Measurements from ENCODE around the gene ADARB1. TPM values are rescaled to one million over a fixed set of nuclear protein-coding genes. Genes with fewer than 3 reads are reported as not detected.
A peak's percentile ranks its signal among the peaks of the same experiment; 100 is the strongest.

The ADARB1 gene
- total and polyA plus RNA-seq, 8 donors = 3.2 to 33.9 (median 9.4) TPM

GRCh38 chr21:45033791-45034555 lies 40.4 kb upstream of the ADARB1 start:
- peak in 1 of 2 donors; percentile 47 for DNase-seq
- TF ChIP-seq POLR2AphosphoS5 (IDR thresholded peaks at IDR 0.05) = peak in 1 of 3 donors; percentile 74
- no peak for TF ChIP-seq EP300 (IDR thresholded peaks at IDR 0.05)
- TF ChIP-seq CTCF (IDR thresholded peaks at IDR 0.05) = no peak
- Histone ChIP-seq H3K27ac (peak overlapping the region in 4 of 5 donors; percentile 42 to 80 (median 60)), H3K36me3 (no peaks in the 10 kb centered on the region), H3K9me3 (peaks cover 5 to 12% (median 8%) of the 10 kb centered on the region in 4 donors), H3K4me3 (no peak overlapping the region), H3K27me3 (peaks cover 0 to 49% (median 24%) of the 10 kb centered on the region in 3 donors), H3K4me1 (peaks cover 26 to 63% (median 48%) of the 10 kb centered on the region in 4 donors)
- intact Hi-C loops (cut with DNase I; ENCODE audit: low total_unique reads) = no loop called here
- 50 to 75% (median 65%) methylated on average over 21 of the region's 21 CpGs for WGBS, 5 donors

GRCh38 chr21:45034556-45035476 lies 39.6 kb upstream of the ADARB1 start:
- peak in 1 of 2 donors; percentile 23 for DNase-seq
- no peak overlapping the region for H3K4me3 ChIP-seq
- no peaks in the 10 kb centered on the region for H3K36me3 ChIP-seq
- WGBS, 5 donors = 81 to 87% (median 85%) methylated on average over 15 to 23 of the region's 23 CpGs
- no peak for TF ChIP-seq POLR2AphosphoS5 (IDR thresholded peaks at IDR 0.05)
- TF ChIP-seq POLR2A (IDR thresholded peaks at IDR 0.05) = no peak
- TF ChIP-seq EP300 (IDR thresholded peaks at IDR 0.05) = no peak
- no peak for TF ChIP-seq CTCF (IDR thresholded peaks at IDR 0.05)
- peaks cover 0 to 42% (median 24%) of the 10 kb centered on the region in 3 donors for H3K27me3 ChIP-seq
- peaks cover 23 to 54% (median 43%) of the 10 kb centered on the region in 4 donors for H3K4me1 ChIP-seq
- peaks cover 5 to 12% (median 8%) of the 10 kb centered on the region in 4 donors for H3K9me3 ChIP-seq
- H3K27ac ChIP-seq = peak overlapping the region in 3 of 5 donors; percentile 42 to 80 (median 46)
- intact Hi-C loops (cut with DNase I; ENCODE audit: low total_unique reads) = no loop called here

- Histone ChIP-seq H3K4me1 (peaks cover 18 to 53% (median 39%) of the 10 kb centered on the region in 4 donors), H3K4me3 (no peak overlapping the region), H3K27ac (no peak overlapping the region), H3K9me3 (peaks cover 5 to 12% (median 8%) of the 10 kb centered on the region in 4 donors), H3K36me3 (no peaks in the 10 kb centered on the region), H3K27me3 (peaks cover 0 to 37% (median 24%) of the 10 kb centered on the region in 3 donors)
- WGBS, 5 donors = 54 to 81% (median 59%) methylated on average over 8 of the region's 8 CpGs
- intact Hi-C loops (cut with DNase I; ENCODE audit: low total_unique reads) = no loop called here
- no peak for TF ChIP-seq CTCF (IDR thresholded peaks at IDR 0.05)
- no peak for TF ChIP-seq EP300 (IDR thresholded peaks at IDR 0.05)
- no peak for TF ChIP-seq POLR2A (IDR thresholded peaks at IDR 0.05)
- no peak for TF ChIP-seq POLR2AphosphoS5 (IDR thresholded peaks at IDR 0.05)
- no peak for DNase-seq
Measured at GRCh38 chr21:45035477-45035848, 38.9 kb upstream of the ADARB1 start.

GRCh38 chr21:45036630-45037029 lies 37.8 kb upstream of the ADARB1 start:
- 60 to 79% (median 62%) methylated on average over 1 of the region's 1 CpG for WGBS, 5 donors
- H3K4me1 ChIP-seq = peaks cover 20 to 52% (median 35%) of the 10 kb centered on the region in 4 donors
- TF ChIP-seq POLR2AphosphoS5 (IDR thresholded peaks at IDR 0.05) (no peak), POLR2A (IDR thresholded peaks at IDR 0.05) (no peak), EP300 (IDR thresholded peaks at IDR 0.05) (no peak), CTCF (IDR thresholded peaks at IDR 0.05) (no peak)

More at GRCh38 chr21:45036630-45037029, 37.8 kb upstream of the ADARB1 start:
- H3K9me3 ChIP-seq = peaks cover 5 to 12% (median 8%) of the 10 kb centered on the region in 4 donors
- intact Hi-C loops (cut with DNase I; ENCODE audit: low total_unique reads) = no loop called here
- peaks cover 0 to 28% (median 18%) of the 10 kb centered on the region in 3 donors for H3K27me3 ChIP-seq
- DNase-seq = no peak
- no peaks in the 10 kb centered on the region for H3K36me3 ChIP-seq
- no peak overlapping the region for H3K27ac ChIP-seq
- no peak overlapping the region for H3K4me3 ChIP-seq

Data from stomach (tissue), 9 donors.